Measurements from ENCODE around the gene CTIF. TPM values are rescaled to one million over a fixed set of nuclear protein-coding genes. Genes with fewer than 3 reads are reported as not detected.
A peak's percentile ranks its signal among the peaks of the same experiment; 100 is the strongest.

The CTIF gene
- total and polyA plus RNA-seq, 12 donors = 44.5 to 74.1 (median 58.9) TPM

DNA sequence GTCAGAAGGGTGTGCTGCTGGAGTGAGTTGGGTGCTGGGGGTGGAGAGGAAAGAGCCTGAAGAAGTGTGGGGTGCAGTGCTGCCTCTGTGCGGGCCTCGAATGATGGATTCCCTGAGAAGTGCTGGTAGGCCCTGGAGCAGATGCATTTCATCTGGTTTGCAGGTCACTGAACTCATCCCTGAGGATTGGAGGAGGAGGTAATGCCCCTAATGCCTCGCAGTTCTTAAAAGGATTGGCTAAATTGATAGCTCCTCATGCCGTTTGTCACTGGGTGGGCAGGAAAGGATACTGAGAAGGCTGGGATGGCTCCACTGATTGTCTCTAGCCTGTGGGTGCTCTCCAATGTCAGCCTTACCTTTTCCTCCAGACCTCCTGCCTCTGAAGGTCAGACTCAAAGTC is 74.1 kb downstream of the CTIF start:
- TF ChIP-seq, protein P1, sequence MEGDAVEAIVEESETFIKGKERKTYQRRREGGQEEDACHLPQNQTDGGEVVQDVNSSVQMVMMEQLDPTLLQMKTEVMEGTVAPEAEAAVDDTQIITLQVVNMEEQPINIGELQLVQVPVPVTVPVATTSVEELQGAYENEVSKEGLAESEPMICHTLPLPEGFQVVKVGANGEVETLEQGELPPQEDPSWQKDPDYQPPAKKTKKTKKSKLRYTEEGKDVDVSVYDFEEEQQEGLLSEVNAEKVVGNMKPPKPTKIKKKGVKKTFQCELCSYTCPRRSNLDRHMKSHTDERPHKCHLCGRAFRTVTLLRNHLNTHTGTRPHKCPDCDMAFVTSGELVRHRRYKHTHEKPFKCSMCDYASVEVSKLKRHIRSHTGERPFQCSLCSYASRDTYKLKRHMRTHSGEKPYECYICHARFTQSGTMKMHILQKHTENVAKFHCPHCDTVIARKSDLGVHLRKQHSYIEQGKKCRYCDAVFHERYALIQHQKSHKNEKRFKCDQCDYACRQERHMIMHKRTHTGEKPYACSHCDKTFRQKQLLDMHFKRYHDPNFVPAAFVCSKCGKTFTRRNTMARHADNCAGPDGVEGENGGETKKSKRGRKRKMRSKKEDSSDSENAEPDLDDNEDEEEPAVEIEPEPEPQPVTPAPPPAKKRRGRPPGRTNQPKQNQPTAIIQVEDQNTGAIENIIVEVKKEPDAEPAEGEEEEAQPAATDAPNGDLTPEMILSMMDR (IDR thresholded peaks at IDR 0.05) = no peak
- Histone ChIP-seq H3K9me3 (no peaks in the 10 kb centered on the region), H3K36me3 (no peaks in the 10 kb centered on the region), H3K4me1 (peaks cover 12 to 82% (median 63%) of the 10 kb centered on the region in 9 donors), H3K4me3 (no peak overlapping the region), H3K27me3 (no peaks in the 10 kb centered on the region), H3K27ac (peak overlapping the region in 3 of 10 donors; percentile 19 to 59 (median 31))
- intact Hi-C loops (cut with DNase I) = loop anchor here in 1 of 10 donors (5.0 kb wide), 1 partner anchor 71 kb away; no protein-coding TSS in a partner anchor
- 71 to 77% methylated on average over 4 of the region's 4 CpGs for WGBS, 2 donors
- ATAC-seq (no peak), DNase-seq (no peak)

DNA sequence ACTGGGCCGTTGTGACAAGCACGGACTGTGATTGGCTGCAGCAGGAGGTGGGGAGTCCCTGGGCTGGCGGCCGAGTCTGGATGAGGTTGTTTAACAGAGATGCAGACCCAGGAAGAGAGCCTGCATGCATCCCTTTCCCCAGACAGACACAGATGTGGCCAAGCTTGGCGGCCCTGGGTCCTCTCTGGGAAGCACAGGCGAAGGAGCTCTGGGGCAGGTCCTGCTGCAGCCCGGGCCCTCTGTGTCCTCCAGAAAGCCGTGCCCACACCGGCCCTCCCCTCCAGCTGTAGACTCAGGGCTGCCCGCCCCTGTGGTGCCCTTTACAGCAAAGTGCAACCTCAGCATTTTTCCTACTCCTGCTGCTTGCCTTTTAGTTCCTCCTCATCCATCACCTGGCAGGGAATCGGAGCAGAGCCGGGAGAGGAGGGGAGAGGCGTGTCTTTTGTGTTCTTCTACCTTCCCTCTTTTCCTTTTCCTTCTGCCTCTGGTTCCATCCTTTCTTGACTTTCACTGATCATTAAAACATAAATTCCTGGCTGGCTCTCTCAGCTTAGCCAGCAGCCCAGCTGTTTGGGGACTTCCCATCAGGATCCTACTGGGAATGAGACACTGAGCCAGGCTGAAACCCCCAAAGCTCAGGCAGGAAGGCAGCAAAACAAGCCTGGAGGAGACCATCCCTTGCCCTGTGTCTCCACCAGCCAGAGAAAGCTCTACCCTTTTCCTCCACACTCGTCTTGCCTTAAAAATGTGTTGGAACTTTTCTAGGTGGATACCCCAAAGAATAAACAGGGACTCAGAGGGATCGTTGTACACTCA is 75.0 kb downstream of the CTIF start:
- DNase-seq (peak in 1 of 2 donors; percentile 52), ATAC-seq (peak in 7 of 8 donors; percentile 26 to 61 (median 42))
- Histone ChIP-seq H3K36me3 (no peaks in the 10 kb centered on the region), H3K27me3 (no peaks in the 10 kb centered on the region), H3K9me3 (no peaks in the 10 kb centered on the region), H3K4me1 (peaks cover 12 to 77% (median 56%) of the 10 kb centered on the region in 9 donors), H3K4me3 (no peak overlapping the region), H3K27ac (peak overlapping the region in 2 of 10 donors; percentile 19 to 59)
- intact Hi-C loops (cut with DNase I) = loop anchor here in 1 of 10 donors (5.0 kb wide), 1 partner anchor 71 kb away; no protein-coding TSS in a partner anchor
- WGBS, 2 donors = 51 to 62% methylated on average over 15 of the region's 15 CpGs
- TF ChIP-seq, protein P1 (IDR thresholded peaks at IDR 0.05) = no peak

- 75 to 78% methylated on average over 31 of the region's 31 CpGs for WGBS, 2 donors
- Histone ChIP-seq H3K27ac (no peak overlapping the region), H3K4me3 (no peak overlapping the region), H3K36me3 (peaks cover 0 to 18% (median 11%) of the 10 kb centered on the region in 9 donors), H3K4me1 (peaks cover 12 to 64% (median 44%) of the 10 kb centered on the region in 9 donors), H3K27me3 (no peaks in the 10 kb centered on the region), H3K9me3 (no peaks in the 10 kb centered on the region)
- TF ChIP-seq, protein P1 (IDR thresholded peaks at IDR 0.05) = no peak
- DNase-seq (no peak), ATAC-seq (peak in 3 of 8 donors; percentile 3 to 19 (median 17))
- intact Hi-C loops (cut with DNase I) = no loop called here
Observed at GRCh38 chr18:48615566-48616401, 77.0 kb downstream of the CTIF start.

Measured in heart right ventricle (tissue), 16 donors.